Peyer's patch (tissue), 4 donors: Measurements from ENCODE around the gene TLX2.

Experiments used
- CTCF ChIP-seq, 6 experiments: fragments of 450-650 bp in 4 of 6; fragments of 200-600 bp in 2 of 6; sonication (generic) in 1 of 6; IDR thresholded peaks; one replicate each; pipeline ENCODE4 v1.5.1; 2017 to 2019; ENCODE audit warnings: antibody characterized with exemption in 6 of 6, mild to moderate bottlenecking in 3 of 6, moderate library complexity in 1 of 6
- POLR2A ChIP-seq, 2 donors: fragments of 450-650 bp; IDR thresholded peaks; one replicate each; pipeline ENCODE4 v1.5.1; 2017; ENCODE audit warnings: antibody characterized with exemption in 2 of 2, mild to moderate bottlenecking in 2 of 2, moderate library complexity in 2 of 2

GRCh38 chr2:74481431-74481830 is 32.8 kb upstream of the TLX2 start:
- TF ChIP-seq CTCF (IDR thresholded peaks at IDR 0.05): no peak
- no peak for TF ChIP-seq POLR2A (IDR thresholded peaks at IDR 0.05)
